WTC11 (cell line): ENCODE measurements around the gene EXOC3L2. TPM values are rescaled to one million over a fixed set of nuclear protein-coding genes. Genes with fewer than 3 reads are reported as not detected.

Experiments used
- ATAC-seq: fragments of 200-7000 bp; cut with Tn5 transposase; 2 replicates; pipeline ENCODE4 v1.10.0; 2021; ENCODE audit warnings: mild to moderate bottlenecking, moderate library complexity
- CTCF ChIA-PET: fragments of 300-600 bp; sonication (Branson Sonifier 250); formaldehyde crosslinking; loops from one replicate; lab custom pipeline; 2021; ENCODE audit warnings: antibody characterized with exemption; lab: Charles Lee
- POLR2A ChIA-PET: fragments of 350-600 bp; sonication (Branson Sonifier 250); formaldehyde crosslinking; loops from one replicate; lab custom pipeline; 2021; ENCODE audit warnings: antibody characterized with exemption; lab: Charles Lee
- DNase-seq: peaks from one replicate; pipeline ENCODE4 v3.0.0; 2021; ENCODE audit warnings: low spot score
- H3K27ac Mint-ChIP-seq: 2 replicates; pipeline ENCODE4 v1.8.0; 2021; ENCODE audit warnings: mixed read lengths
- H3K27me3 Mint-ChIP-seq: 2 replicates; pipeline ENCODE4 v1.8.0; 2021; ENCODE audit warnings: low read depth, mild to moderate bottlenecking, moderate library complexity, mixed read lengths
- H3K36me3 Mint-ChIP-seq: 2 replicates; pipeline ENCODE4 v1.8.0; 2021; ENCODE audit warnings: mixed read lengths
- H3K4me1 Mint-ChIP-seq: 2 replicates; pipeline ENCODE4 v1.8.0; 2022; ENCODE audit warnings: mixed read lengths
- H3K4me3 Mint-ChIP-seq: 2 replicates; pipeline ENCODE4 v1.8.0; 2021; ENCODE audit warnings: mild to moderate bottlenecking, moderate library complexity, mixed read lengths
- H3K9me3 Mint-ChIP-seq: 2 replicates; pipeline ENCODE4 v1.8.0; 2021; ENCODE audit warnings: mixed read lengths
- ARID4B ChIP-seq: sonication (generic); formaldehyde crosslinking; IDR thresholded peaks from 2 replicates; pipeline ENCODE4 v1.8.0; 2023; ENCODE audit warnings: missing genetic modification reagents, mild to moderate bottlenecking, borderline replicate concordance
- ATF2 ChIP-seq: sonication (generic); formaldehyde crosslinking; IDR thresholded peaks from 2 replicates; pipeline ENCODE4 v1.8.1; 2022; ENCODE audit warnings: low read depth, missing genetic modification reagents, borderline replicate concordance
- ATF3 ChIP-seq: sonication (generic); formaldehyde crosslinking; conservative IDR thresholded peaks from 2 replicates; pipeline ENCODE4 v1.8.1; 2022; ENCODE audit warnings: mild to moderate bottlenecking, missing genetic modification reagents
- CREM ChIP-seq: sonication (generic); formaldehyde crosslinking; IDR thresholded peaks from 2 replicates; pipeline ENCODE4 v1.8.1; 2022; ENCODE audit warnings: mild to moderate bottlenecking, missing genetic modification reagents, moderate library complexity
- EMX1 ChIP-seq: fragments of 250-450 bp; sonication (Bioruptor Pico); IDR thresholded peaks from 2 replicates; pipeline ENCODE4 v1.8.0; 2021; ENCODE audit warnings: mild to moderate bottlenecking
- GTF2I ChIP-seq: fragments of 250-450 bp; sonication (Bioruptor Pico); conservative IDR thresholded peaks from 2 replicates; pipeline ENCODE4 v1.4.0; 2021; ENCODE audit warnings: mild to moderate bottlenecking
- HMGA2 ChIP-seq: fragments of 250-450 bp; sonication (Bioruptor Pico); IDR thresholded peaks from 2 replicates; pipeline ENCODE4 v1.4.0; 2021; ENCODE audit warnings: mild to moderate bottlenecking, moderate library complexity
- IRF1 ChIP-seq: sonication (generic); formaldehyde crosslinking; IDR thresholded peaks from 2 replicates; pipeline ENCODE4 v1.8.0; 2023; ENCODE audit warnings: missing genetic modification reagents
- IRF2 ChIP-seq: sonication (generic); formaldehyde crosslinking; IDR thresholded peaks from 2 replicates; pipeline ENCODE4 v1.8.0; 2022; ENCODE audit warnings: low read depth, missing genetic modification reagents, borderline replicate concordance
- JUN ChIP-seq: sonication (generic); formaldehyde crosslinking; IDR thresholded peaks from 2 replicates; pipeline ENCODE4 v1.8.0; 2023; ENCODE audit warnings: mild to moderate bottlenecking, missing genetic modification reagents
- MYBL2 ChIP-seq: sonication (generic); formaldehyde crosslinking; IDR thresholded peaks from 2 replicates; pipeline ENCODE4 v1.8.1; 2023; ENCODE audit warnings: mild to moderate bottlenecking, moderate library complexity, missing genetic modification reagents
- OVOL2 ChIP-seq: fragments of 250-450 bp; sonication (Bioruptor Pico); IDR thresholded peaks from 2 replicates; pipeline ENCODE4 v1.9.0; 2021; ENCODE audit warnings: mild to moderate bottlenecking, borderline replicate concordance
- PREB ChIP-seq: sonication (generic); formaldehyde crosslinking; IDR thresholded peaks from 2 replicates; pipeline ENCODE4 v1.8.1; 2022; ENCODE audit warnings: mild to moderate bottlenecking, missing genetic modification reagents, moderate library complexity, borderline replicate concordance
- RELA ChIP-seq: sonication (generic); formaldehyde crosslinking; IDR thresholded peaks from 2 replicates; pipeline ENCODE4 v1.8.1; 2022; ENCODE audit warnings: missing genetic modification reagents, mild to moderate bottlenecking, borderline replicate concordance
- RORB ChIP-seq: fragments of 250-450 bp; sonication (Bioruptor Pico); IDR thresholded peaks from 2 replicates; pipeline ENCODE4 v1.9.0; 2021; ENCODE audit warnings: mild to moderate bottlenecking
- TEAD1 ChIP-seq: sonication (generic); formaldehyde crosslinking; IDR thresholded peaks from 2 replicates; pipeline ENCODE4 v1.8.0; 2022; ENCODE audit warnings: mild to moderate bottlenecking, missing genetic modification reagents
- ZBTB43 ChIP-seq: sonication (generic); formaldehyde crosslinking; IDR thresholded peaks from 2 replicates; pipeline ENCODE4 v1.8.1; 2023; ENCODE audit warnings: mild to moderate bottlenecking, missing genetic modification reagents
- ZNF138 ChIP-seq: sonication (generic); formaldehyde crosslinking; conservative IDR thresholded peaks from 2 replicates; pipeline ENCODE4 v1.8.1; 2022; ENCODE audit warnings: mild to moderate bottlenecking, moderate library complexity, missing genetic modification reagents
- ZNF281 ChIP-seq: sonication (generic); formaldehyde crosslinking; IDR thresholded peaks from 2 replicates; pipeline ENCODE4 v1.8.0; 2023; ENCODE audit warnings: mild to moderate bottlenecking, missing genetic modification reagents
- ZSCAN18 ChIP-seq: fragments of 250-450 bp; sonication (Bioruptor Pico); IDR thresholded peaks from 2 replicates; pipeline ENCODE4 v2.1.2; 2022; ENCODE audit warnings: mild to moderate bottlenecking, moderate library complexity
- total RNA-seq: library from RNA; stranded (reverse); gene quantifications from 3 replicates; pipeline ENCODE4 v1.2.3, GENCODE V29; 2021

EXOC3L2 gene
- total RNA-seq, 1 experiment from 2014 or later, result 2.7 TPM

GRCh38 chr19:45275370-45275971, 30.3 kb upstream of the EXOC3L2 start:
- no peak overlapping the region for H3K27ac Mint-ChIP-seq
- no peak overlapping the region for H3K4me3 Mint-ChIP-seq

GRCh38 chr19:45273521-45273855, 28.3 kb upstream of the EXOC3L2 start:
- H3K4me1 Mint-ChIP-seq, result no peaks in the 10 kb centered on the region
- H3K4me3 Mint-ChIP-seq, result no peak overlapping the region
- H3K27ac Mint-ChIP-seq, result no peak overlapping the region
- ATAC-seq (no peak), DNase-seq (no peak)
- H3K36me3 Mint-ChIP-seq, result peaks cover 20% of the 10 kb centered on the region
- CTCF ChIA-PET, result no interaction called here
- H3K27me3 Mint-ChIP-seq, result no peaks in the 10 kb centered on the region
- POLR2A ChIA-PET, result no interaction called here
- no peaks in the 10 kb centered on the region for H3K9me3 Mint-ChIP-seq
- TF ChIP-seq MYBL2 (CRISPR knock-in tag) (no peak), IRF1 (no peak), ZNF138 (no peak), ATF3 (CRISPR knock-in tag) (no peak), OVOL2 (CRISPR knock-in tag) (no peak), CREM (CRISPR knock-in tag) (no peak), ATF2 (no peak), IRF2 (CRISPR knock-in tag) (no peak), ARID4B (CRISPR knock-in tag) (no peak), GTF2I (CRISPR knock-in tag) (no peak), TEAD1 (no peak), ZSCAN18 (CRISPR knock-in tag) (no peak), ZNF281 (no peak), JUN (no peak)

More at GRCh38 chr19:45275370-45275971, 30.3 kb upstream of the EXOC3L2 start:
- no peak for ATAC-seq
- H3K9me3 Mint-ChIP-seq, result no peaks in the 10 kb centered on the region
- no peak for TF ChIP-seq IRF2 (CRISPR knock-in tag)
- TF ChIP-seq RELA (CRISPR knock-in tag), result no peak
- TF ChIP-seq HMGA2 (CRISPR knock-in tag), result no peak
- no peak for TF ChIP-seq ZBTB43 (CRISPR knock-in tag)
- no peak for TF ChIP-seq PREB (CRISPR knock-in tag)
- no peak for TF ChIP-seq RORB (CRISPR knock-in tag)
- no peak for TF ChIP-seq EMX1 (CRISPR knock-in tag)
- TF ChIP-seq, all 79 proteins: peak for 0
- ChIA-PET CTCF (interaction anchor here (1.8 kb wide), 1 partner anchor 88 kb away, joined by 4 read pairs; no protein-coding TSS in a partner anchor), POLR2A (no interaction called here)
- no peaks in the 10 kb centered on the region for H3K27me3 Mint-ChIP-seq
- DNase-seq, result no peak
- H3K36me3 Mint-ChIP-seq, result peaks cover 25% of the 10 kb centered on the region
- no peaks in the 10 kb centered on the region for H3K4me1 Mint-ChIP-seq
